Activated CD4-positive, CD25-positive, alpha-beta regulatory T cell treated with anti-CD3 and anti-CD28 coated beads, Interleukin-2, amount 50 U/mL, for 24 hours (primary cell): ENCODE results near the gene CD38.
"Not testable (repeated sequence)": the region's sequence is repeated elsewhere in the genome, so short reads cannot be mapped to it uniquely, and the experiment has no call there.

Experiments
- ATAC-seq, 2 donors: fragments of 150-1000 bp; cut with Tn5 transposase; one replicate each; pipeline ENCODE4 v1.10.0; 2021; ENCODE audit warnings: mild to moderate bottlenecking in 1 of 2, moderate library complexity in 1 of 2

The CD38 gene

DNA sequence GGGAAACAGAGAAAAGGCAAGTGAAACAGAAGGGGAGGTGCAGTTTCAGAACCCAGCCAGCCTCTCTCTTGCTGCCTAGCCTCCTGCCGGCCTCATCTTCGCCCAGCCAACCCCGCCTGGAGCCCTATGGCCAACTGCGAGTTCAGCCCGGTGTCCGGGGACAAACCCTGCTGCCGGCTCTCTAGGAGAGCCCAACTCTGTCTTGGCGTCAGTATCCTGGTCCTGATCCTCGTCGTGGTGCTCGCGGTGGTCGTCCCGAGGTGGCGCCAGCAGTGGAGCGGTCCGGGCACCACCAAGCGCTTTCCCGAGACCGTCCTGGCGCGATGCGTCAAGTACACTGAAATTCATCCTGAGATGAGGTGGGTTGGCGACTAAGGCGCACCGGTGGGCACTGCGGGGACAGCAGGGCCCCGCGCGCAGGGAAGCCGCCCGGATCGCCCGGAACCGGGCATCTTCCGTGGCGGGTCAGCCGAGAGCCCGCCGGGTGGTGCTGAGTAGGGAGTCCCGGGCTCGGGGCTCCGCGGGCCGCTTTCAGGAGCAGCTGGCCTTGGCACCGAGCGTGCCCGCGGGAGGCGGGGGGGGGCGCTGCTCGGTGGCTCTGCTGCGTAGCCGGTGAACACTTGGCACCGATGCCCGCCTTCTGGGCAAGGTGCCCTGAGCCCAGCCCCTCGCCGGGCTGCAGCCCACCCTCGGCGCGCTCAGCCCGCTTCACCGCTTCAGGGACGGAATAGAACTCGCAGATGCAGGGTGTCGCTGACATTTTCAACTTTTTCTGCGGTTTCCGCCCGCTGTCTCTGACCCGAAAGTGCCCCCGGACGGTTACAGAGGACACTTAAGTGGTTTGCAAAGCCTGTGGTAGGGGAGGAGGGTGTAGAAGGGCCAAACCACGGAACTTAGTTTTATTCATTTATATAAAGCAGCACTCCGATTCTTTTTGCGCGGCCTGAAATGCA is at the start of gene CD38:
CD38 (plus strand) TSS at position 40 of the 953 bp plus-strand sequence; CDS start at position 127, 87 bp downstream.
- peak; percentile 68 to 73 for ATAC-seq

DNA sequence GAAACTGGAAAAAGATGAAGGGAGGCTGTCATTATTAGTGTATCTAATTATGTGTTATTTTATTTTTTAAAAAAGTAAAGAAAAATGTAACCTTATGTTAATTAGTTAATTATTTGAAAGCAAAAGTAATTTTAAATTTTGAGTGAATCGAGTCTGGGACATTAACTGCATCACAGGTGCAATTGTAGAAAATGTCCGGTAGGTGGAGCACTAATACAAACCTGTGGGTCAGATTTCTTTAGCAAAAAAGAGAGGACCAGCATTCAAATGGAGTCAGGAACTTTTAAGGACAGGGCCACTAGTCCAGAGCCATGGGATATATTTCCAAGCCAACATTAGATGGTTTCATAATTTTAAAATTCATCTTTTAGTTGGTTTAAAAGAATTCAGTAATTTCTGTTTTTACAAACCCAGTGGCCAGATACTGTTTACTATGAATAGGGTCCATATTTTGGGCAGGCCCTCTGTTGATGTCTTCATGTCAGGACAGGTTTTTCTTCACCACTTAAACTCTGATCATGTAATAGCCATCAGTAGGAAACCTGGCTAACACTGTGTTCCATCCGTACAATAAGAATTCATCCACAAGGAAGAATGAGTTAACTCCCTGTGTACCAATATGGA is 48.1 kb upstream of the CD38 start:
- ATAC-seq: no peak

DNA sequence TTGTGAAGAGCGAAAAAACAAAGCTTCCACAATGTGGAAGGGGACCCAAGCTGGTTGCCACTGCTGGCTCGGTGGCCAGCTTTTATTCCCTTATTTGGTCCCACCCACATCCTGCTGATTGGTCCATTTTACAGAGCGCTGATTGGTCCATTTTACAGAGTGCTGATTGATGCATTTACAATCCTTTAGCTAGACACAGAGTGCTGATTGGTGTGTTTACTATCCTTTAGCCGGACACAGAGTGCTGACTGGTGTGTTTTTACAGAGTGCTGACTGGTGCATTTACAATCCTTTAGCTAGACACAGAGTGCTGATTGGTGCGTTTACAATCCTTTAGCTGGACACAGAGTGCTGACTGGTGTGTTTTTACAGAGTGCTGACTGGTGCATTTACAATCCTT is 45.1 kb upstream of the CD38 start:
- ATAC-seq: not testable (repeated sequence)

DNA sequence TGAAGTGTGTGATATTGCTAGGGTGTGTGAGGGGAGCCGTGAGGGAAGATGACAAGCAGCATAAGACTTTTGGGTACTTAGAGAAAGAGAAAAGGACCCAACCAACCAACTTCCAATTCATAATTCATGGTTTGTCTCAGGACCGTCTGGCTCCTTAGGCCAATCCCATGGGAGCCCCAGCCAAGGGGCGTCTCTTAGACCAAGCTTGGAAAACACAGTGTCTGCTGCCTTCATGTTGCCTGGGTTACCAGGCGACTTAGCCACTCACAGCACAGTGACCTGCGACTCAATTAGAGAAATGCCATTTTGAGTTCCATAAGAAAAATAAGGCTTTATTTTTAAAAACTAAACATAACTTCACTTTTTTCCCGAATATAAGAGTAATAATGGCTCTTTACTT is 42.6 kb upstream of the CD38 start:
- no peak for ATAC-seq

DNA sequence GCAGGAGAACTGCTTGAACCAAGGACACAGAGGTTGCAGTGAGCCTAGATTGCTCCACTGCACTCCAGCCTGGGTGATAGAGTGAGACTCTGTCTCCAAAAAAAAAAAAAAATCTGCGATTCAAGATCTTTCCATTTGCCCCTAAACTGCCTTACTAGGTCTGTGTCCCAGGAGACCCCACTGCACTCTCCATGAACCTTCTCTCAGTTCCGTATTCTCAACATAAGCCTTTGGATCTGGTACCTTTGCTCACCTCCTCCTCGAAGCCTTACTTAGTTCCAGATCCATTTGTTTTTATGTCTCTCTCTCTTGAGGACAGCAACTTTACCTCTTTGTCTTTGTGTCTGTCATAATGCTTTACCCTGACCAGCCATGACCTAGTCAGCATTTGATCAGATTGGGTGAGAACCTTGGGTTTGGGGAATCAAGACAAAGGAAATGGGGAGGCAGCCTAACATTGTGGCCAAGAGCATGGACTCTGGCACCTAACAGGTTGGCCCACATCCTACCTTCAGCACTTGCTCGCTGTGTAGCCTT is 41.5 kb upstream of the CD38 start:
- no peak for ATAC-seq

DNA sequence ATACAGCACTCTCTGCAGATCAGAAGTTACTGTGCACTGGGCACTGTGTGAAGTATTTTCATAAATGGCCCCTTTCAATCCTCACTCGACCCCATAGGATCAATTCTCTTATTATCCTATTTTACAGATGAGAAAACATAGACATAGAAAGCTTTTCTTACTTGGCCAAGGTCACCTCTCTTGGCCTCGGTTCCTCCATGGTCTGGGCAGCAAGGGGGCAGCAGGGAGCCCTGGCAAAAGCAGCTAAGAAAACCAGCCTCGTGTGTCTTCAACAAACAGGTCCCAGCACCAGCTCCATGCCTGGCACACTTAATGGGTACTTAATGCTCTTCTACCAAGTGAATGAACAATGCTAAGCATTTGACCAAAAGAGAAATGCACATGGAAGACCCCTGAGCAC is 40.9 kb upstream of the CD38 start:
- no peak for ATAC-seq

DNA sequence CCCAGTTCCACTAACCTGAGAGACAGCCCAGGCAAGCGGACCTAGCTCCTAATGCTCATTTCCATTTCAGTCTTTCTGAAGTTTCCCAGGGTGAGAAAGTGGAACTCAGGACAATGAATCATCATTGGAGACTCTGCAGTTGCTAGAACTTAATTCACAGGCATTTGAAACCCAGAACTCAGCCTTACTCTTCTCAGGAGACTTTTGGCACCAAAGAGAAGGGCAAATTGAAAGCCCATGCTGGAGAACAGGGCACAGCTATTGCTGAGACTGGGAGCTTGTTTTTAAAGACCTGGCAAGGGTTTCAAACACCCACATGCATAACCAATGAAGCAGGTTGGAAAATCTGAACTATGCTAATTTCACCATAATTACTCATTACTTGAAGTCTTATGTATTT is 39.3 kb upstream of the CD38 start:
- ATAC-seq: peak; percentile 52 to 56

DNA sequence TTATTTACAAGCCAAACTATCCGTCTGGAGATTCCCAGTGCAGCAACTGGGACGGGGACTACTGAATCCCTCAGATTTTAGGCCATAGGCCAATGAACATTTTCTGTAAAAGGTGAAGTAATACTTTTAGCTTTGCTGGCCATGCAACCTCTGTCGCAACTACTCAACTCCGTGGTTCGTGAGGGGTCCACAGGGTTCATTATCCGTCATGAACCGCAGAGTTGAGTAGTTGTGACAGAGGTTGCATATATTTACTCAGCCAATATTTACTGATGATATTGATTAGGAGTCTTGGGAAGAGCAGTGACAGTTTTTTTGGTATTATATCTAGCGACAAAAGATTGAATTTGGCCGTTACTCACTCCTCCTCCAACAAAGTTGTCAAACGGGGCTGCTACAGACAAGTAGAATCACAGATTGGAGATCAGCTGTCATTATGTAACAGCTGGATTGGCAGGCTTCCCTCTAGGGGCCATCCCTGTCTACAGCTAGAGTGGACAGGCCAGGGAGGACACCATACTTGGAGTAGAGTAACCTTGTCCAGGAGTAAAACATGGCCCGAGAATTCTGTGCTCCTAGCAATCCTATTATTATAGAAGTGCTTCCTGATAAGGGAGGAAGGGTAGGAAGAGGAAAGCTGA is 37.2 kb upstream of the CD38 start:
- ATAC-seq: no peak

DNA sequence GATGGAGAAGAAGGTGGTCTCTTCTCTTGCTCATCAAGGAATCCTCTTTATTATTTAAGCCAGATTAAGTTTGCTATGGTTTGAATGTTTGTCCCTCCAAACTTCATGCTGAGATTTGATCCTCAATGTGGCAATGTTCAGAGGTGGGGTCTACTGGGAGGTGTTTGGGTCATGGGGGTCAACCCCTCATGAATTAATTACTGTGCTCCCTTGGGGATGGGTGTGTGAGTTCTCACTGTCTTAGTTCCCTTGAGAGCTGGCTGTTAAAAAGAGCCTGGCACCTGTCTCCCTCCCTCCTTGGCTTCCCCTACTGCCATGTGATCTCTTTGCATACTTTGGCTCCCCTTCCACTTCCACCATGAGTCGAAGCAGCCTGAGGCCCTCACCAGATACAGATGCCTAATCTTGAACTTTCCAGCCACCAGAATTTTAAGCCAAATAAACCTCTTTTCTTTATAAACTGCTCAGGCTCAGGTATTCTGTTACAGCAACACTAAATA is 36.0 kb upstream of the CD38 start:
- ATAC-seq: no peak

DNA sequence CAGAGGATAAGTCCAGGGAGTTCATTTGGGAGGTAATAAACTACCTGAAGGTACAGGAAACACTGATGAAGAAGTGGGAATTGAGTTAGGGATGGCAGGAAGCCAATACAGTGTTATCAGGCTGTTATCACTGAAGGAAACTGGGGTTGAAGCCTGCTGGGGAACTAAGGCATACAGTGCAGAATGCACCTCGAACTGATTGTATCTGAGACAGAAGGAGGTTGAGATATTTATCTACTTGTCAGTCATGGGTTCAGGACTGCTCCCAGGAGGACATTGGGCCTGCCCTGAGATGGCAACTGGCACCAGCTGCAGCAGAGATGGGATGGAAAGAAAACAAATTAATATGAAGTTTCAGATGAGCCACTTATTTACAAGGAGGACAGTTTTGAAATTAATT is 35.5 kb upstream of the CD38 start:
- ATAC-seq: no peak

DNA sequence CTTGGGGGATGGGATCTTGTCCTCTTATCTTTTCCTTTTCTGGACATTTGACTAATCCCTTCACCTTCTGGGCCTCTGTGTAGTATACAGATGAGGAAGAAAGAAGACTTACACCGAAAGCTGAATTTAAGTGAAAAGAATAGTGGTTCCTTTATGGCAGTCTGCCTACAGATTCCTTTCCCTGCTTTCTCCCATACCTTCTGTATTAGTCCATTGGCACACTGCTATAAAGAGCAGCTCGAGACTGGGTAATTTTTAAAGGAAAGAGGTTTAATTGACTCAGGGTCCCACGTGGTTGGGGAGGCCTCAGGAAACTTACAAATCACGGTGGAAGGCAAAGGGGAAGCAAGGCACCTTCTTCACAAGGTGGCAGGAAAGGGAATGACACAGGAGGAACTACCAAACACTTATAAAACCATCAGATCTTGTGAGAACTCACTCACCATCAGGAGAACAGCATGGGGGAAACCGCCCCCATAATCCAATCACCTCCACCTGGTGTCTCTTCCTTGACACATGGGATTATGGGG is 34.0 kb upstream of the CD38 start:
- no peak for ATAC-seq

DNA sequence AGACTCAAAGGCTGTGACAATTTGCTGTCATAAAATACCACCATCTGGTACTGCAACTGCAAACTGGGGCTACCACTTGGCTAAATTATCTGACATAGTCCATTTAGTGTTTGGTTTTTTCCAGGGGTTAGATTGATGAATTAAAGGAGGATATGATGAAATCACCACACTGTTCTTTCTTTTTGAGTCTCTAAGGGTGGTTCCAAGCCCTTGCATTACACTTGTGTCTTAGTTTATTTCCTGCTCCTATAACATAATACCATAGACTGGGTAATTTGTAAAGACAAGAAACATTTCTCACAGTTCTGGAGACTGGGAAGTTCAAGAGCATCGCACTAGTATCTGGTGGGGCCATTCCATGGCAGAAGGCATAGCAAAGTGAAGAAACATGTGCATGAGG is 32.0 kb upstream of the CD38 start:
- no peak for ATAC-seq

DNA sequence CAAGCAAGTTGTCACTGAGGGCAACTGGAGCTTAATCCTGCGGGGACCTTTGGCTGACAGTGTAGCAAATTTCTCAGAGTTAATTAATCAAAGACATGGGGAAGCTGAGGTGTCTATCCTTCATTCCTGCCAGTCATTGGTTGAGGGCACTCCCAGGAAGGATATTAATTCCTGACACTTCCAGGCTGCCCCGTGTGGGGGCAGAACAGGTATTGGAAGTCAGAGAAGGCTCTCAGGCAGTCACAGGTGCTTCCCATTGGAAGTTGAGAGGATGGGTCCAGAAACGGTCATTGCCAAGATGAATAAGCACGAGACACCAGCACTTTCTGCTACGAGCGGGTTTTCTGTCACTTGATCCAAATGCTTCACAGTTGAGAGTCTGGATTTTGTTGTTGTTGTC is 29.1 kb upstream of the CD38 start:
- ATAC-seq: no peak

DNA sequence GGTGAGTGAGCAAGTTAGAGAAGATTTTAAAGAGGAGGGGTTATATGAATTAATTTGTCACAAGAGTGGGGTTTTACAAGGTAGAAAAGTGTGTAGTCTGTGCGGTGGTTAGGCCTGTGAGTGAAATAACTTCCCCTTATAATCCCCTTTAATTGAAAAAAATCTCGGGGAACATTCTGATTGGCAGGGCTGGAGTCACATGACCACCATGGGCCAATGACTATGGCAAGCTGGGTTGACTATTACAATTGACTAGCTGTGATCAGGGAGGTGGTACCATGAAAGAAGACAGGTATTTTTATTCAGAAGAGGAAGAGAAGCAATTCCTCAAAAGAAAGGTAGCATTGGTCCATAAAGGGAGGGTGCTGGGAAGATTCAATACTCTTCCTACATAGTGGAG is 27.0 kb upstream of the CD38 start:
- no peak for ATAC-seq

DNA sequence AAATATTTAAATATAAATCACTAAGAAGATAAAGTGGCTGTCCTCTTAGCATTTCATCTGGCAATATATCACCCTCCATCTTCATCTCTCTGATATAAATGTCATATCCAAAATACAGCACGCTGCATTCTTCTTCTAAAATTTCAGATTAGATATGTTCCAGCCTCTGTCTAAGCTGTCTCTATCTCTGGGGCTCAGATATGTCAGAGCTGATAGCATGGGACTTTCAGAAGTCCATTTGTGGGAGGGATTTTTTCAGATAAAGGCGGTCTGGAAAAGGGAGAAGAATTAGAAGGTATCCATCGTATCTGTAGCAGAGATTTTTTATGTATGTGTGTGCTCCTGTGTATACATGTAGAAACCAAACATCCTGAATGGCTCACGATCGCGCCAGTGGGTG is 25.0 kb upstream of the CD38 start:
- no peak for ATAC-seq

DNA sequence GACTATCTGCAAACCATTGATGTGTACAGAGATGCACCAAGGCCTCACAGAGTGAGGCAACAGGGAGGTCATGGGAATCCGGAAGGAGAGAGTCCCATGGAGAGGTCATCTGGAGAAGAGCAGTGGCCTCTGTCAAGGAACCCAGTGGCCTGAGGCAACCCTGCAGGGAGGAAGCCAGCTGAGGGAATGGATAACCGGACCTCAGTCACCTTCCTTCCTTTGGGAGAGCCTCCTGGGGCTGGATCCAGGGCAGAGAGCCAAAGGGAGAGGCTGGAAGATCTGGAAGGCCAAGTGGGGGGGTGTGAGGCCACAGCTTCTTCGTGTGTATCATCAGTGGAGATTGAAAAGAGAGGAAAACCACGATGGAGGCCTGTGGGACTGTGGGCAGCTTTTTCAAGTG is 24.3 kb upstream of the CD38 start:
- ATAC-seq: no peak

DNA sequence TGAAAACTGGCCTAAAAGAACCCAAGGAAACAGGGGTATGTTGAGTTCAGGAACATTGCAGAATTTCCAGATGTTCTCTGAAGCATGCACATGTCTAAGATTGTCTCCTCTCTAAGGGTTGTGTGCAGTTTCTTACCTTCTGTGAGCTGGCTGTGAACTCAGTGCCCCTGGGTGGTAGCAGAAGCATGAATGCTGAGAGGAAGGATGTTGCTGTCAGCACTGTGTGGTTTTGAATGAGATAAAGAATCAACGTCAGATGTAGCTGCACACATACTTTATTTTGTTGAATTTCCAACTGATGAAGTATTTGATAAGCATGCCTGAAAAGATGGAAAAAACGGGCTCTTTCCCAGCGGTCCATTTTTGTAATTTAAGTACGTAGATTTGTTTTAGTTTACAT is 23.8 kb upstream of the CD38 start:
- ATAC-seq: peak; percentile 17 to 25

DNA sequence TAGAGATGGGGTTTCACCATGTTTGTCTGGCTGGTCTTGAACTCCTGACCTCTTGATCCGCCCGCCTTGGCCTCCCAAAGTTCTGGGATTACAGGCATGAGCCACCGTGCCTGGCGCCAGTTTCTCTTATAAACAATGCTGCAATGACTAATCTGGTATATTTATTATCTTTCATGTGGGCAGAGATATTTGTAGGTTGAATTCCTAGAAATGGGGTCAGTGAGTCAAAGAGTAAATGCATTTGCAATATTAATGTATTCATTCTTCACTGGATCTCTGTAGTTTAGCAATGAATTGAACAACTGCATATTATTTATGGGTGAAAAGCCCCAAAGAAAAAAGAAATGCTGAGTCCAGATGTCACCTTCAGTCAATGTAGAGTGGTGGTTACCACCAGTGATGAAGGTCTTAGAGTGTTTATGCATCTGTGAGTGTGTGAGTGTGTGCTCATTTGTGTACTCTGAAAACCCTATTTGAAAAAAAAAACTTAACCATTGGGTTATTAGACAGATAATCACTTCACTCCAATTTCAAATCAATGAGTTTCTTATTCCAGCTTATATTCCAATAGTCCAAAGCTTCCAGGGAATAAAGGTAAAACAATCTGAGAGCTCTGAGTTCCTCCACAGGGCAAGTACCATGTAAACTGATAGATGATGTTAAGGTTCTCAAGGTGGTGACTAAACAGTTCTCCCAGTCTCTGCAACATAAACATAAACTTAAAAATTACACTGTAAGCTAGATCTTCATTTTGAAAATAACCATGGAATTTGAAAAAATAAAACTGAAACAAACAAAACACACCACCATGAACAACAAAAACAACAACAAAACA is 22.6 kb upstream of the CD38 start:
- peak; percentile 42 to 57 for ATAC-seq

DNA sequence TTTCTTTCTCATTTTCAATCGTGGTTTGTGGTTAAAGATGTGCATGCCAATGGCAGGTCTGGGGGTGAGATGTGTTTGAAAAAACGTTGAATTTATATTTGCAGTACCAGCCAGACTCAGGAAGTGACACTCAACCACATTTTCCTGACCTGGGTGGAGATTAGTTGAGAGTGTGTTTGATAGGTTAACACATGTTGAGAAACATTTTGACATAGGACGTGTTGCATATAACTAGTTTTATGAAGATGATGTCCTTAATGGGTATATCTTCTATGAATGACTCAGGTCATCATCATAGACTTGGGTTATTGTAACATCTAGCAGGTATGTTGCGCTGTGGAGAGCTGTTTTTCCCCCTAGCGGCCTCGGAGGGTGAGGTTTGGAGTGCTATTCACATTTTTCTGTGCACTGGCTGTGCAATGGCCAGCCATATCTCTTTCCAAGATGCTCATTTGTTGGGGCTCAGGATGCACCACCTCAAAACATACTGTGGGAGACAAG is 21.7 kb upstream of the CD38 start:
- peak; percentile 85 to 88 for ATAC-seq

DNA sequence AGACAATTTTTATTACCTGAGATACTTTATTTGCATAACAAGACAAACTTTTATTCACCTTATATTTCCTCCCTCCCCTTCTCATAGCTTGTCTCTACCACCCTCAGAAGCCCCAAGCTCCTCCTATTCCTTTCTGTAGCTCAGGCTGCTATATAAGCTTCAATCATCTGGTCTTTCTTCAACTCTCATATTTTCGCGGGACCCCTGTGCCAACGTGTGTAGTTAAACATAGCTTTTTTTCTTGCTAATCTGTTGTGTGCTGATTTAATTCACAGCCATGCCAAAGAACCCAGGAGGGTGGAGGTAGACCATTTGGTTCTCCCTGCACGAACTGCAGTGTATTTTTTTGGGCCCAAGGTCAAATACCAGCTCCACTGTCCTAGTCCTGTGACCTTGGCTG is 21.1 kb upstream of the CD38 start:
- ATAC-seq: no peak

DNA sequence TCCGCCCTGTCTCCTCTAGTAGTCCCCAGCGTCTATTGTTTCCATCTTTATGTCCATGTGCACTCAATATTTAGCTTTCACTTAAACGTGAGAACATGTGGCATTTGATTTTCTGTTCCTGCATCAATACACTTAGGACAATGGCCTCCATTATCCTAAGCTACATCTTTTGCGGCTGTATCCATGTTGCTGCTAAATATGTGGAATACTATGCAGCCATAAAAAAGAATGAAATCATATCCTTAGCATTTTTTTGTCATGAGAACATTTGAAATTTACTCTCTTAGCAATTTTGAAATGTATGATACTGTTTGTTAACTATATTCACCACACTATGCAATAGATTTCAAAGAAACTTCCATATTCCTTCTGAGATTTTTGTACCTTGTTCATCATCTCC is 19.8 kb upstream of the CD38 start:
- no peak for ATAC-seq

DNA sequence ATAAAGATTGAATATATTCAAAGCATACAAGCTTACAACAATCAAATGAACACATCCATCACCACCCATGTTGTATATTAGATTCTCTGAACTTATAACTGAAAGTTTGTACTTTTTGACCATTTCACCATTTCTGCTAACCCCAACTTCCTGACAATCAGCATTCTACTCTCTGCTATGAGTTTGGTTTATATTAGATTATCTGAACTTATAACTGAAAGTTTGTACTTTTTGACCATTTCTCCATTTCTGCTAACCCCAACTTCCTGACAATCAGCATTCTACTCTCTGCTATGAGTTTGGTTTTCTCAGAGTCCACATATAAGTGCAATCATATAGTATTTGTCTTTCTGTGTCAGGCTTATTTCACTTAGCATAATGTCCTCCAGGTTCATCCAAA is 15.7 kb upstream of the CD38 start:
- ATAC-seq: not testable (repeated sequence)
